GM06990 (cell line): ENCODE data around the gene ACSS2.
"Not testable (repeated sequence)": the region's sequence is repeated elsewhere in the genome, so short reads cannot be mapped to it uniquely, and the experiment has no call there.

Experiments used
- DNase-seq: peaks from one replicate; pipeline ENCODE4 v3.0.0-alpha.2; 2011; ENCODE audit not compliant: insufficient read length; ENCODE audit errors: extremely low read depth
- H3K27me3 ChIP-seq: replicated peaks from 2 replicates; pipeline ENCODE4 v1.6.0; 2011; ENCODE audit warnings: low read length; ENCODE audit not compliant: control insufficient read depth, insufficient read depth
- H3K36me3 ChIP-seq: 2 replicates; pipeline ENCODE4 v1.5.1; 2011; ENCODE audit warnings: low read length; ENCODE audit not compliant: control insufficient read depth, insufficient read depth
- H3K4me3 ChIP-seq: replicated peaks from 2 replicates; pipeline ENCODE4 v1.5.1; 2011; ENCODE audit warnings: low read depth, mild to moderate bottlenecking, control low read depth, low read length
- CTCF ChIP-seq: IDR thresholded peaks from 2 replicates; pipeline ENCODE4 v1.5.1; 2011; ENCODE audit warnings: low read length, control low read depth, mild to moderate bottlenecking, inconsistent platforms; ENCODE audit not compliant: insufficient read depth, poor library complexity, severe bottlenecking

Gene ACSS2

GRCh38 chr20:34875642-34876405, 588 bp upstream of the ACSS2 start:
- TF ChIP-seq CTCF, result peak; percentile 12
- no peaks in the 10 kb centered on the region for H3K36me3 ChIP-seq
- no peak for DNase-seq
- peak overlapping the region; percentile 74 for H3K4me3 ChIP-seq
- H3K27me3 ChIP-seq, result no peaks in the 10 kb centered on the region; the same call in 1 of the 2 replicates

- Histone ChIP-seq H3K4me3 (no peak overlapping the region), H3K36me3 (no peaks in the 10 kb centered on the region), H3K27me3 (no peaks in the 10 kb centered on the region)
- TF ChIP-seq CTCF, result no peak
- no peak for DNase-seq
Observed at GRCh38 chr20:34880215-34880850, 3.9 kb downstream of the ACSS2 start.

- not testable (repeated sequence) for H3K4me3 ChIP-seq, H3K27me3 ChIP-seq, DNase-seq, H3K36me3 ChIP-seq
Observed at GRCh38 chr20:34880971-34881370, 4.6 kb downstream of the ACSS2 start.

DNA sequence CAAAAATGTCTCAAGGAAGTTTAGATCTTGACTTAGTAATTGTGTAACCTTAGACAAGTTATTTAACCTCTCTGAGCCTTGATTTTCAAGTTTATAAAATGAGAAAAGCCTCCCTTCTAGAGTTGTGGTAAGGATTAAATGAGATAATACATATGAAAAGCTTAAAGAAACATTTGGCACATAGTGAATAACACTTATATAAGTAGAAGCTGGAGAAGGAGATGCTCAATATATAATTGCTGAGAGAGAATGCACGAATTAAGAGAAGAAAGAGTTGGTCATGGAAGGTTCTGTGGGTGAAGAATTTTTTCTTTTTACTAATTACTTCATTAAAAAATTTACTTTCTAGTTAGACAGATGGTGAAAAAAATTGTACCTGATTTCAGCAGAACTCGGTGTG, 5.3 kb downstream of the ACSS2 start:
- no peak overlapping the region for H3K4me3 ChIP-seq
- H3K27me3 ChIP-seq, result no peaks in the 10 kb centered on the region
- H3K36me3 ChIP-seq, result no peaks in the 10 kb centered on the region
- TF ChIP-seq CTCF, result no peak
- DNase-seq, result no peak

- no peak for TF ChIP-seq CTCF
- Histone ChIP-seq H3K36me3 (no peaks in the 10 kb centered on the region), H3K4me3 (no peak overlapping the region), H3K27me3 (no peaks in the 10 kb centered on the region)
- DNase-seq, result no peak
Observed at GRCh38 chr20:34883087-34883688, 6.8 kb downstream of the ACSS2 start.

- Histone ChIP-seq H3K27me3 (no peaks in the 10 kb centered on the region), H3K4me3 (no peak overlapping the region), H3K36me3 (no peaks in the 10 kb centered on the region)
- no peak for TF ChIP-seq CTCF
- DNase-seq, result no peak
Observed at GRCh38 chr20:34883809-34884208, 7.4 kb downstream of the ACSS2 start.
